PC-9 (cell line): ENCODE results near the gene CCBE1.

ENCODE experiments used
- EZH2 ChIP-seq: fragments of 200-600 bp; sonication (generic); IDR thresholded peaks from 2 replicates; pipeline ENCODE4 v1.8.0; 2017; ENCODE audit warnings: antibody characterized with exemption, low read depth
- TF ChIP-seq, protein P1 (sequence below): fragments of 200-600 bp; sonication (generic); conservative IDR thresholded peaks from 2 replicates; pipeline ENCODE4 v1.6.1; 2017; ENCODE audit warnings: mixed run types, antibody characterized with exemption, mild to moderate bottlenecking, moderate library complexity

DNA sequence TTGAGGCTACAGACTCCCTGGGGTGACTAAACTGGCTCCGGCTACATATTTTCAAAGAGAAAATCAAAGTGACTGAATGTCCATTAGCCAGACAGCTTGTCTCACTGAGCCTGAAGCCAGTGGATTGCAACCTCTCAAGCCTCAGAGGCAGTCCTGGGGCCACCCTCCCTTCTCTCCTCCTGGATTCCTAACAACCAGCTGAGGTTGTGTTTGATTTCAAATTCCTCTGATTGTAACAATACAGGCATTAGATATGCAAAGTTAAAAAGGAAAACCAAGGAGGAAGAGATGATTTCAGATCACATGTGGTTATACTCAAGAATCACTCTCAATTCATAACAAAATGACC, 237.2 kb downstream of the CCBE1 start:
- TF ChIP-seq, protein P1, sequence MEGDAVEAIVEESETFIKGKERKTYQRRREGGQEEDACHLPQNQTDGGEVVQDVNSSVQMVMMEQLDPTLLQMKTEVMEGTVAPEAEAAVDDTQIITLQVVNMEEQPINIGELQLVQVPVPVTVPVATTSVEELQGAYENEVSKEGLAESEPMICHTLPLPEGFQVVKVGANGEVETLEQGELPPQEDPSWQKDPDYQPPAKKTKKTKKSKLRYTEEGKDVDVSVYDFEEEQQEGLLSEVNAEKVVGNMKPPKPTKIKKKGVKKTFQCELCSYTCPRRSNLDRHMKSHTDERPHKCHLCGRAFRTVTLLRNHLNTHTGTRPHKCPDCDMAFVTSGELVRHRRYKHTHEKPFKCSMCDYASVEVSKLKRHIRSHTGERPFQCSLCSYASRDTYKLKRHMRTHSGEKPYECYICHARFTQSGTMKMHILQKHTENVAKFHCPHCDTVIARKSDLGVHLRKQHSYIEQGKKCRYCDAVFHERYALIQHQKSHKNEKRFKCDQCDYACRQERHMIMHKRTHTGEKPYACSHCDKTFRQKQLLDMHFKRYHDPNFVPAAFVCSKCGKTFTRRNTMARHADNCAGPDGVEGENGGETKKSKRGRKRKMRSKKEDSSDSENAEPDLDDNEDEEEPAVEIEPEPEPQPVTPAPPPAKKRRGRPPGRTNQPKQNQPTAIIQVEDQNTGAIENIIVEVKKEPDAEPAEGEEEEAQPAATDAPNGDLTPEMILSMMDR, result no peak
- TF ChIP-seq EZH2, result no peak
